GM19328 (cell line): ENCODE measurements around the gene SULT1A3.
"Not testable (repeated sequence)": the region's sequence is repeated elsewhere in the genome, so short reads cannot be mapped to it uniquely, and the experiment has no call there.

Experiments used
- ATAC-seq: cut with Tn5 transposase; IDR thresholded peaks from one replicate; pipeline ENCODE4 v1.9.1; 2021; ENCODE audit warnings: mild to moderate bottlenecking, moderate library complexity; ENCODE audit not compliant: unreplicated experiment

SULT1A3 gene

DNA sequence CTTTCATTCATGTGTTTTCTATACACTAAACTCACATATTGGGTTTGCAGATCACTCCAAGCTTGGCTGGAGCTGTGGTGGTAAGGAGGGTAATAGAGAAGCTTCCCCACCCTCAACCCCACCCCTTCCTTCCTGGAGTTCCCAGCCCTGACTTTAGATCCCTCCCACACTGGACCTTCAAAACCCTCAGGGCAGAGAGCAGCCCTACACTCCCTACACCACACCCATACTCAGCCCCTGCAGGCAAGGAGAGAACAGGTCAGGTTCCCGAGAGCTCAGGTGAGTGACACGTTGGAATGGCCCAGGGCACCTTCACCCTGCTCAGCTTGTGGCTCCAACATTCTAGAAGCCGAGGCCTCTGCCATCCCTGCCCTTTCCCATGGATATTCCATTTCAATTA lies at the start of gene SULT1A3:
Gene SULT1A3, plus strand, starts transcription at position 207 of the 400 bp plus-strand sequence. CDS start 1,474 bp downstream, outside the sequence.
- not testable (repeated sequence) for ATAC-seq

DNA sequence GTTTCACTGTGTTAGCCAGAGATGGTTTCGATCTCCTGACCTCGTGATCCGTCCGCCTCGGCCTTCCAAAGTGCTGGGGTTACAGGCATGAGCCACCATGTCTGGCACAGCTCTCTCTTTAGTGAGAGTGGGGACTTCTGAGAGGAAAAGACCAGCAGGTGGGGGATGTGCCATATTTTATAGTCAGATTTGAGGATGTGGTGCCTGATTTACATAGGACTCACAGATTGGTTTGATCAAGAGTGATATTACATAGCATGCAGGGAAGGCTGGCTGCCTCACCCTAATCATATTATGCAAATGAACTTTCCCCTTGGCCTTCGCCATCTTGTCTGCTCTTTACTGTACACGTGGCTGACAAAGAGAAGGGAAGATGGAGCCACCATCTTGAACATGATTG lies 48.0 kb upstream of the SULT1A3 start:
- ATAC-seq: no peak

DNA sequence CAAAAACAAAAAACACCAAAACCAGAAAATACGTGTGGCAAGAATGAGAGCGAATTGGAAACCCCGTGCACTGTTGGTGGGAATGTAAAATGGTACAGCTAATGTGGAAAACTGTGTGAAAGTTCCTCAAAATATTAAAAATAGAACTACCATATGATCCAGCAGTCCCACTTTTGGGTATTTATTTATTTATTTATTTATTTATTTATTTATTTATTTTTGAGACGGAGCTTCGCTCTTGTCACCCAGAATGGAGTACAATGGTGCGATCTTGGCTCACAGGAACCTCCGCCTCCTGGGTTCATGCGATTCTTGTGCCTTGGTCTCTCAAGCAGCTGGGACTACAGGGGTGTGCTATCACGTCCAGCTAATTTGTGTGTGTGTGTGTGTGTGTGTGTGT lies 46.5 kb upstream of the SULT1A3 start:
- ATAC-seq: no peak

DNA sequence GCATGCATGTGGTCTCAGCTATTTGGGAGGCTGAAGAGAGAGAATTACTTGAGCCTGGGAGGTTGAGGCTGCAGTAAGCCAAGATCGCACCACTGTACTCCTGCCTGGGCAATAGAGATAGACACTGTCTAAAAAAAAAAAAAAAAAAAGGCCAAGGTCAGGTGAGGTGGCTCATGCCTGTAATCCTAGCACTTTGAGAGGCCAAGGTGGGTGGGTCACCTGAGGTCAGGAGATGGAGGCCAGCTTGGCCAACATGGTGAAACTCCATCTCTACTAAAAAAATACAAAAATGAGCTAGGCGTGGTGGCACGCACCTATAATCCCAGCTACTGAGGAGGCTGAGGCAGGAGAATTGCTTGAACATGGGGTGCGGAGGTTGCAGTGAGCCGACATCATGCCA lies 43.9 kb upstream of the SULT1A3 start:
- no peak for ATAC-seq

DNA sequence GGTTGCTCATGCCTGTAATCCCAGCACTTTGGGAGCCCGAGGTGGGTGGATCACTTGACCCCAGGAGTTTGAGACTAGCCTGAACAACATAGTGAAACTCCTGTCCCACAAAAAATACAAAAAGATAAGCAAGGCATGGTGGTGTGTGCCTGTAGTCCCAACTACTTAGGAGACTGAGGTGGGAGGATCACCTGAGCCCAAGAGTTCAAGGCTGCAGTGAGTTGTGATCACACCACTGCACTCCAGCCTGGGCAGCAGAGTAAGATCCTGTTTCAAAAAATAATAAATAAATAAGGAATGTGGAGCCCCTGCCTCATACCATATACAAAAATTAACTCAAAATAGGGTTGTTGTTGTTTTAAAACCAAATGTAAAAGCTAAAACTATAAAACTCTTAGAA lies 41.8 kb upstream of the SULT1A3 start:
- ATAC-seq: no peak

DNA sequence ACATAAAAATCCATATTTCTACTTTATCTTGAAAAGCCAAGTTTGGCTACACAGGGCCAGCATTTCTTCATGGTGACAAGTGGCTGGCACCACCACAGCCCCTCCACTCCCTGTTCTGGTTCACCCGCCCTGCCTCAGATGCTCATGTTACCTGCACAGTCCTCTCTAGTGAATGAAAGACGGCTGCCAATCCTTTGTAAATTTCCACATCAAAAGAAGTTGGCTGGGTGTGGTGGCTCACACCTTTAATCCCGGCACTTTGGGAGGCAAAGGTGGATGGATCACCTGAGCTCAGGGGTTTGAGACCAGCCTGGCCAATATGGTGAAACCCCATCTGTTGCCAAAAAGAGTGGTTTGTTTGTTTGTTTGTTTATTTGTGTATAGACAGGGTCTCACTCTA lies 35.5 kb upstream of the SULT1A3 start:
- no peak for ATAC-seq

DNA sequence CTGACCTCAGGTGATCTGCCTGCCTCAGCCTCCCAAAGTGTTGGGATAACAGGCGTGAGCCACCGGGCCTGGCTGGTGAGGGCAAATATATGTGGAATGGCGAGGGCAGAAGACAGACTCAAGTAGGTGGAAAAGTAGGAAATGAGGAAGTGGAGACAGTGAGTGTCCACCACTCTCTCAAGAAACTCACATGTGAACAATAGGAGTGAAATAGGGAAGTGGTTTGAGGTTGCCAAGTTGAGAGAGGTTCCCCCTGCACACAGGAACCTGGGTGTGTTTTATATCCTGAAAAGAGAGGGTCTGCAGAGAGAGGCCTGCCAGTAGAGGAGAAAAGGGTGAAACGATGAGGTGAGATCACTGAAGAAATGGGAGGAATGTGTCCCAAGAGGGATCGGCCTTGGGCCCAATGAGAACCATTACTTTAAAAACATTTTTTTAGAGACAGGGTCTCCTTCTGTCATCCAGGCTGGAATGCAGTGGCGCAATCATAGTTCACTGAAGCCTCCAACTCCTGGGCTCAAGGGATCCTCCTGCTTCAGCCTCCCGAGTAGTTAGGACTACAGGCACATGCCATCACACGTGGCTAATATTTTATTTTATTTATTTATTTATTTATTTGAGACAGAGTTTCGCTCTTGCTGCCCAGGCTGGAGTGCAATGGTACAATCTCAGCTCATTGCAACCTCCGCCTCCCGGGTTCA lies 32.7 kb upstream of the SULT1A3 start:
- no peak for ATAC-seq

DNA sequence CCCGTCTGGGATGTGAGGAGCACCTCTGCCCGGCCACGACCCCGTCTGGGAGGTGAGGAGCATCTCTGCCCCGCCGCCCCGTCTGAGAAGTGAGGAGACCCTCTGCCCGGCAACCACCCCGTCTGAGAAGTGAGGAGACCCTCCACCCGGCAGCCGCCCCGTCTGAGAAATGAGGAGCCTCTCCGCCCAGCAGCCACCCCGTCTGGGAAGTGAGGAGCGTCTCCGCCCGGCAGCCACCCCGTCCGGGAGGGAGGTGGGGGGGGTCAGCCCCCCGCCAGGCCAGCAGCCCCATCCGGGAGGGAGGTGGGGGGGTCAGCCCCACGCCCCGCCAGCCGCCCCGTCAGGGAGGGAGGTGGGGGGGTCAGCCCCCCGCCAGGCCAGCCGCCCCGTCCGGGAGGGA lies 30.3 kb upstream of the SULT1A3 start:
- ATAC-seq: not testable (repeated sequence)

DNA sequence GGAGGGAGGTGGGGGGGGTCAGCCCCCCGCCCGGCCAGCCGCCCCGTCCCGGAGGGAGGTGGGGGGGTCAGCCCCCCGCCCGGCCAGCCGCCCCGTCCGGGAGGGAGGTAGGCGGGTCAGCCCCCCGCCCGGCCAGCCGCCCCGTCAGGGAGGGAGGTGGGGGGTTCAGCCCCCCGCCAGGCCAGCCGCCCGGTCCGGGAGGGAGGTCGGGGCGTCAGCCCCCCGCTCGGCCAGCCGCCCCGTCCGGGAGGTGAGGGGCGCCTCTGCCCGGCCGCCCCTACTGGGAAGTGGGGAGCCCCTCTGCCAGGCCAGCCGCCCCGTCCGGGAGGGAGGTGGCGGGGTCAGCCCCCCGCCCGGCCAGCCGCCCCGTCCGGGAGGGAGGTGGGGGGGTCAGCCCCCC lies 29.6 kb upstream of the SULT1A3 start:
- not testable (repeated sequence) for ATAC-seq

DNA sequence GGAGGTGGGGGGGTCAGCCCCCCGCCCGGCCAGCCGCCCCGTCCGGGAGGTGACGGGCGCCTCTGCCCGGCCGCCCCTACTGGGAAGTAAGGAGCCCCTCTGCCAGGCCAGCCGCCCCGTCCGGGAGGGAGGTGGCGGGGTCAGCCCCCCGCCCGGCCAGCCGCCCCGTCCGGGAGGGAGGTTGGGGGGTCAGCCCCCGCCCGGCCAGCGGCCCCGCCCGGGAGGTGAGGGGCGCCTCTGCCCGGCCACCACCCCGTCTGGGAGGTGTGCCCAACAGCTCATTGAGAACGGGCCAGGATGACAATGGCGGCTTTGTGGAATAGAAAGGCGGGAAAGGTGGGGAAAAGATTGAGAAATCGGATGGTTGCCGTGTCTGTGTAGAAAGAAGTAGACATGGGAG lies 28.9 kb upstream of the SULT1A3 start:
- not testable (repeated sequence) for ATAC-seq

DNA sequence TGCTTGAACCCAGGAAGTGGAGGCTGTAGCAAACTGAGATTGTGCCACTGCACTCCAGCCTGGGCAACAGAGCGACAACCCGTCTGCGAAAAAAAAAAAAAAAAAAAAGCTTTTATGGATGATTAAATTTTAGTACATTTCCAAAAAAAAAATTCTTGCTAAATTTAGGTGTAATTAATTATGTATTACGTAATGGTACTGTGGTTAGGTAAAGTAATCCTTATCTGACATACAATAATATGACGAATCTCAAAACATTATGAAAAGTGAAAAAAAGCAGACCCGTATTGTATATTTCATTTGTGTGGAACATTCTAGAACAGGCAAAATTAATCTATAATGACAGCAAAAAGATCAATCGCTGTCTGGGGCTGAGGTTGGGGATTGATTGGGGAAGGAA lies 26.0 kb upstream of the SULT1A3 start:
- no peak for ATAC-seq

DNA sequence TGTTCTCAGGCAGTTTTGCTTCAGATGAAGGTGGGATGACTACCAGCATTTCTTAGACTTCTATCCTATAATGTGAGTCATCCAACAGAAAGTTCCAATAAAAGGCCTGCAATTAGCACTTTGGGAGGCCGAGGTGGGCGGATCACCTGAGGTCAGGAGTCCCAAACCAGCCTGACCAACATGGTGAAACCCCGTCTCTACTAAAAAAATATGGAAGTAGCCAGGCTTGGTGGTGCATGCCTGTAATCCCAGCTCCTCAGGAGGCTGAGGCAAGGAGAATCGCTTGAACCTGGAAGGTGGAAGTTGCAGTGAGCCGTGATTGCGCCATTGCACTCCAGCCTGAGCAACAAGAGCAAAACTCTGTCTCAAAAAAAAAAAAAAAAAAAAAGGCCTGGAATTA lies 22.2 kb upstream of the SULT1A3 start:
- ATAC-seq: not testable (repeated sequence)

DNA sequence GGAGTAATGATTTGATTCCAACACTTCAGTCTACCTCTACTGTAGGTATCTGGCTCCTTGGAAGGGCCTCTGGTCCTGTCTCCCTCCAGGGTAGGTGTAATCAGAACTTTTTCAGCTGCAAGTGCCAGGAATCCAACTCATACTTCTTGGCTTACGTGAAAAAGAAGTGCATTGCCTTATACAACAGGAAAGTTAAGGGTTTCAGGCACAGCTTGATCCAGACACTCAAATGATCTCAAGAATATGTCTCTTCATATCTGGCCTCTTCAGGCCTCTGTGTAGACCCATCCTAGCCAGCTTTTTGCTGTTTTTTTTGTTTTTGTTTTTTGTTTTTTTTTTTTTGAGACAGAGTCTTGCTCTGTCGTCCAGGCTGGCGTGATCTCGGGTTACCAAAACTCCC lies 19.9 kb upstream of the SULT1A3 start:
- no peak for ATAC-seq

DNA sequence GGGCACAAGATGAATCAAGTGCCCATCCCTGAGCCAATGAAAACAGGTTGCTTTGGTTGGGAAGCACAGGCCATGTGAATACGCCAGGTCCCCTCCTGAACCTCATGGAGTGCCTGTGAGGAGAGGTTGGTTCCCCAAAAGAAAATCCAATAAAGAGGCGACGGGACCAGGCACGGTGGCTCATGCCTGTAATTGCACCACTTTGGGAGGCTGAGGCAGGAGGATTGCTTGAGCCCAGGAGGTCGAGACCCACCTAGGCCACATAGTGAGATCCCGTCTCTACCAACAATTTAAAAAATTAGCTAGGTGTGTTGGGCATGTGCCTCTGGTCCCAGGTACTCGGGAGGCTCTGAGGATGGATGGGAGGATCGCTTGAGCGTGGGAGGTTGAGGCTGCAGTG lies 19.1 kb upstream of the SULT1A3 start:
- ATAC-seq: no peak

DNA sequence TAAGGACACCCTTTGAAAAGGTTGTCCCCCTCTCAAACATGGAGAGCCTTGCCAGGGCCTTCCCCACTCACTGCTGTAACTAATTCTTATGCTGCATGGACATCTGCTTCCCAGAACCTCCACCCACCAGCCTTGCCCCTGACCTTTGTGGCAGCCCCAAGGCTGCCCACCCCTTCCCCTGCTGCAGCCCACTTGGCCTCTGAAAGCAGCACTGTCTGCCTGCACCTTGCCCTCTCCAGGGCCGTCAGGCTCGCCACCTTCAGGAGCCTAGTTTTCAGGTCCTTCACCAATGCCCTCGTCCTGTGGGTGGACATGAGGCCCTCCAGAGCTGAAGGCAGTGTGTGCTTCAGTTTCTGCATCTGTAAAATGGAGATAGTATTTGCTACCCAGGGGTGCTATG lies 18.3 kb upstream of the SULT1A3 start:
- no peak for ATAC-seq

DNA sequence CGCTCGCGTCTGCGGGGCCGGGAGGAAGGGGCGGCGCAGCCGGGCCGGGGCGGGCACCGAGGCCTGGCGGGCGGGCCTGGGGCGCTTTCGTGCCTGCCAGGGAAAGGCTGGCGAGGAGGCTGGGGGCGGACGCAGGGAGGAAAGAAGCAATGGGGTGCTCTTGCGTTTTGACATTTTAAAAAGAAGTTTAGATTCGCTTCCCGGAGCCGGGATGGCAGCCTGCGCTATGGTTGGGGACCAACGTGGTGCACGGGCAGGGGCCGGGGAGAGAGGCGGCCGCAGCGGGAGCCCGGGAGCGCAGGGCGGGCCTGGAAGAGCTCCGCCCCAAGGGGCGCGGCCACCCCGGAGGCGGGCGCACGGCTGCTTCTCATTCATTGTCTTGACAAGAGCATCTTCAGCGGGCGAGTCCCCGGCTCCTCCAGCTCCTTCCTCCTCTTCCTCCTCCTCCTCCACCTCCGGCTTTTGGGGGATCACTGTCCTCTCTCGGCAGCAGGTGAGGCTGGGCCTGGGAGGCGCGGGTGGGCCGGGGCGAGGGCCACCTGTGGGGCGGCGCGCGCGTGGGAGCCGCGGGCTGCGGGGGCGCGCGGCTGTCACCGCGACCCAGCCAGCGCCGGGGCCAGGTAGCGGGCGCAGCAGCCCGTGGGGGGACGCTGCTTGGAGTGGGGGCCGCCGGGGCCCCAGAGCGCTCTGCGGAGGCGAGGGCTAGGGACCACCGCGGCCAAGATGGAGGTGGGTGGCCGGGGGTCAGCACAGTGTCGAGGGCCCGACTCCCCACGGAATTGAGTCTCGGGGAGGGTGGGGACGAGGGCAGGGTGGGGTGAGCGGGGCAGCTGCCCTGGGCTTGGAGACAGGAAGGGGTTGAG lies 15.6 kb upstream of the SULT1A3 start, which contains the start of gene CORO1A:
Gene CORO1A, plus strand, starts transcription at position 370 of the 863 bp plus-strand sequence. CDS start 1,608 bp downstream, outside the sequence.
- peak; percentile 51 for ATAC-seq

DNA sequence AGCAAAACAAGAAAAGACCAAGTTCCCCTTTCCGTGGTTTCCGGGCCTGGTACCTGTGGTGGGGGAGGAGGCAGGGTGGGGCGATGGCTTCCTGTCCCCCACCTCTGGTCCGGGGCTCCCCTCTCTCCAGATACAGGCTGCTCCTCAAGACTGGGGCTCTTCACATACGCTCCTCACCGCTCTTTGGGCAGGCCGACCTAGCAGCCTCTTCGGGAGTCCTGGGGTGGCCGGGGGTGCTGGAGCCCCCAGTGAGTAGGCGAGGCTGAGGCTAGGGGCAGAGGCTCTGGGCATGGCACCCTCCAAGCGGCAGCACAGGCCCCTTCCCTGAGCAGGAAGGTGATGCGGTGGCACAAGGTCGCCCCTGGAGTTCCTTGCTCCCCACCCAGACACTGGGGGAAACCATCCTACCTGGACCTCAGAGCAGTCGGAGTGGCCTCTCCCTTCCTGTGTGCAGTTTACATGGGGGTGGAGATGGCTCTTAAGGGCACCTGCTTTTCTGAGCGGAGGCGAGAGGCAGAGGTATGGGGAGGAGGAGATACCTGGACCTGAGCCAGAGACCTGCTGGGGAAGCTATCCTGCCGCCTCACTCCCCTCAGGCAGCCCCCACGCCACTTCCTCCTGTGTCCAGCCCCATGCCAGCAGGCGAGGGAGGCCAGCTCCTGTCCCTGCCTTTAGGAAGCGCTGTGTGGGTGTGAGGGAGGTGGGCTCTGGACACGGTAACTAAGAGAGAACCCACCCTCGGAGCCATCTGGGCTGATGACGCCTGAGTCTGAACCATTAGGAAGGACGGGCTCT lies 14.8 kb upstream of the SULT1A3 start:
- ATAC-seq: peak; percentile 24

DNA sequence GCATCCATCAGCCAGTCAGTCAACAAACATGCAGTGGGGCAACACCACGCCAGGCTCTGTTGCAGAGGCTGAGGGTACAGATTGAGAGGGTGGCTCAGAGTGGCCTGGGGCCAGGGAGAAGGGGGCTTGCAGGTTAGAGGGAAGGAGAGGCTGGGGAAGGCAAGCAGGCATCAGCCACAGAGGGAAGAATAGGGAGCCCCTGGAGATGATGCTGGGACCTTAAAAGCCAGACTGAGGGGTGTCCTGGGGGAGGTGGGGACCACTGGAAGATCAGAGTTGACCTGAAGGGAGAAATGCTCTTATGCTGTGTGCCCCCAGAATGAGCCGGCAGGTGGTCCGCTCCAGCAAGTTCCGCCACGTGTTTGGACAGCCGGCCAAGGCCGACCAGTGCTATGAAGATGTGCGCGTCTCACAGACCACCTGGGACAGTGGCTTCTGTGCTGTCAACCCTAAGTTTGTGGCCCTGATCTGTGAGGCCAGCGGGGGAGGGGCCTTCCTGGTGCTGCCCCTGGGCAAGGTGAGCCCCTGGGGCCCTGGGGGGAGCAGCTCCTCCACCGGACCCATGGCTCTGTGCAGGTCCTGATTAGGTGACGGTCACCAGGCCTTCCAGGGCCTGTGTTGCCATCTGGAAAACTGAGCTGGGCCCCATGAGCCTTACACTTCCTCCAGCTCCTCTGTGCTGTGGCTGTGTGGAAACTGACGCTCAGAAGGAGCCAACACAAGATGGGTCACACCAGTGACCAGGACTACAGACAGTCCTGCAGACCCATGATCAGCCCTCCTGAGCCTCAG lies 14.0 kb upstream of the SULT1A3 start:
- ATAC-seq: no peak

DNA sequence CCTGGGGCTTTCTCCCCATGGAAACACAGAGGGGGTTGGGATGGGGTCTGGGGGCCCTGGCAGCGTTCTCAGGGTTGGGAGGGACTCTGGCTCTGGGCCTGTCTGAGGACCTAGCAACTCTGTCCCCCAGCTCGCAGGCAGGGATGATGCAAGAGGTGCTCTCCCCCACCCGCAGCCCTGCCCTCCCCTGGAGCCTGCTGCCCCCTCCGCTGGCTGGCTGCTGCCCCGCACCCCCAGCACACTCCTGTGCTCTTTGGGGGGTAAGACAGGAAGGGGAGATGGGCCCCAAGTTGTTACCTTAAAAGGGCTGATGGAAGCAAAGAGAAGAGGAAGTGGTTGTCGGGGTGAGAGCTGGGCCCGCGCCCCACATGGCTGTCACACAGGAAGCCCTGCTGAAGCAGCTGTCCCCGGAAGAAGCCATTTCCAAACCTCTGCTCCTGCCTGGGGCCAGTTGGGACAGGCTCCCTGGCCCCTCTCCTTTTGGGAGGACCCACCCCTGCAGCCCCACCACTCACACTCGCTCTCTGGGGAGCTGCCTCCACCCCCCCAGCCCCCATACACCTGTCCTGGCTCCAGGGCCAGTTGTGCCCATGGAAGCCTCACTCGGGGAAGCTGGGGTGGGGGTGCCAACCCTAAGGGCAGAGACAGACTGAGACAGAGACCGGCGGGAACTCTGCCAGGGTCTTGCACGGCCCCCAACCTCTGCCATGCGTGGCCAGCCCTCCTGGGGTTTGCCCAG lies 13.2 kb upstream of the SULT1A3 start:
- no peak for ATAC-seq

DNA sequence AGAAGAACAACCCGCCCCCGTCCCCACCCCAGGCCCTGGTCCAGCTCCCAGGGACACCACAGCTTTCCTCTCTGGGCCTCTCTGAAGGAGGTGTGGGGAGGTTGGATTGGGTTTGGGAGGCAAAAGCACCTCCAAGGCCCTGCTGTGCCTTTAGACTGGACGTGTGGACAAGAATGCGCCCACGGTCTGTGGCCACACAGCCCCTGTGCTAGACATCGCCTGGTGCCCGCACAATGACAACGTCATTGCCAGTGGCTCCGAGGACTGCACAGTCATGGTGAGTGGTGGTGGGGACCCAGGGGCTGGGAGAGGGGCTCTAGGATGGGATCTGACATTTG lies 12.6 kb upstream of the SULT1A3 start:
- ATAC-seq: no peak
